Measurements from ENCODE around the gene TMEM101. TPM values are rescaled to one million over a fixed set of nuclear protein-coding genes. Genes with fewer than 3 reads are reported as not detected.

Gene TMEM101
- total and polyA plus RNA-seq, 2 of the 8 experiments (the other 6 are each of a cell fraction or from before 2014, with no cell fraction given), result 16.1 to 44.7 TPM

- TF ChIP-seq CTBP2 (IDR thresholded peaks at IDR 0.05; ENCODE audit: borderline replicate concordance, insufficient read depth, insufficient read length, low read length), result no peak
- peak; percentile 88 for TF ChIP-seq SP1 (IDR thresholded peaks at IDR 0.05; ENCODE audit: low read depth, low read length)
- TF ChIP-seq JUND (IDR thresholded peaks at IDR 0.05; ENCODE audit: low read length), result no peak
- peak; percentile 37 for TF ChIP-seq SAP30 (IDR thresholded peaks at IDR 0.05; ENCODE audit: insufficient read depth, insufficient replicate concordance, low read length)
- peak; percentile 76 for TF ChIP-seq PHF8 (conservative IDR thresholded peaks at IDR 0.05; ENCODE audit: low read depth, low read length)
- no peak for TF ChIP-seq RFX5 (IDR thresholded peaks at IDR 0.05; ENCODE audit: borderline replicate concordance, low read depth, low read length)
- peak; percentile 25; the same call in 1 of the 2 replicates for TF ChIP-seq MAFK (IDR thresholded peaks at IDR 0.05; ENCODE audit: low read depth, low read length)
- no peak for TF ChIP-seq EZH2 (IDR thresholded peaks at IDR 0.05; ENCODE audit: low read depth, low read length, severe bottlenecking)
- no peak for TF ChIP-seq NANOG (IDR thresholded peaks at IDR 0.05; ENCODE audit: insufficient read depth, low read depth, low read length, poor library complexity, severe bottlenecking)
- TF ChIP-seq CBX8 (IDR thresholded peaks at IDR 0.05; ENCODE audit: borderline replicate concordance, low read depth, low read length), result no peak
- peak in 1 of 2 experiments; percentile 20; a peak in 1 of 4 replicates for TF ChIP-seq RAD21 (IDR thresholded peaks at IDR 0.05 in 1 of 2, conservative IDR thresholded peaks at IDR 0.05 in 1 of 2; ENCODE audit: low read depth in 2 of 2, low read length in 2 of 2)
- no peak for TF ChIP-seq TCF12 (IDR thresholded peaks at IDR 0.05; ENCODE audit: low read depth, low read length)
- peak; percentile 89 for TF ChIP-seq SP4 (IDR thresholded peaks at IDR 0.05; ENCODE audit: low read length)
- TF ChIP-seq TEAD4 (IDR thresholded peaks at IDR 0.05; ENCODE audit: low read depth, low read length), result no peak
- TF ChIP-seq BACH1 (IDR thresholded peaks at IDR 0.05; ENCODE audit: low read length), result no peak; the same call in 1 of the 2 replicates
- TF ChIP-seq CHD2 (IDR thresholded peaks at IDR 0.05; ENCODE audit: low read length), result peak; percentile 71; the same call in 1 of the 2 replicates
- TF ChIP-seq FOSL1 (IDR thresholded peaks at IDR 0.05; ENCODE audit: insufficient read depth, low read depth, low read length), result no peak
- TF ChIP-seq KDM1A (IDR thresholded peaks at IDR 0.05; ENCODE audit: borderline replicate concordance, low read length), result no peak
- TF ChIP-seq SIX5 (IDR thresholded peaks at IDR 0.05; ENCODE audit: low read depth, low read length), result peak; percentile 94
- no peak for TF ChIP-seq CHD1 (IDR thresholded peaks at IDR 0.05; ENCODE audit: low read depth, low read length)
- TF ChIP-seq BCL11A (IDR thresholded peaks at IDR 0.05; ENCODE audit: low read depth in 2 of 2, low read length in 2 of 2), result no peak
- no peak for TF ChIP-seq SUZ12 (IDR thresholded peaks at IDR 0.05; ENCODE audit: low read length)
- TF ChIP-seq KDM4A (IDR thresholded peaks at IDR 0.05; ENCODE audit: low read depth, low read length, severe bottlenecking), result peak; percentile 41
- peak; percentile 78 to 95; a peak in 1 of 4 replicates for TF ChIP-seq SIN3A (conservative IDR thresholded peaks at IDR 0.05 in 1 of 2, IDR thresholded peaks at IDR 0.05 in 1 of 2; ENCODE audit: low read depth in 1 of 2, low read length in 2 of 2)
Observed at GRCh38 chr17:44014437-44015172, at the start of gene TMEM101 (continued).

Data from H1 (cell line).